Endometrial microvascular endothelial cells (primary cell): ENCODE measurements around the gene CERS5. TPM values are rescaled to one million over a fixed set of nuclear protein-coding genes. Genes with fewer than 3 reads are reported as not detected.

Experiments used
- in situ Hi-C: cut with HindIII; loops from 2 replicates; pipeline ENCODE4 v1.10.0; 2017; ENCODE audit warnings: low sequenced_read_pairs, low pct_unique_long_range_greater_than_20kb; ENCODE audit errors: inconsistent ontology term
- total RNA-seq: library from RNA; depleted of rRNA; stranded (reverse); fragments of >200 nt; gene quantifications from one replicate; pipeline ENCODE4 v1.2.3, GENCODE V29; 2015; ENCODE audit errors: inconsistent ontology term

CERS5 gene
- total RNA-seq, 1 donor from 2014 or later: 34.0 TPM

- in situ Hi-C loops: no loop called here
Measured at GRCh38 chr12:50109319-50109718, 57.9 kb downstream of the CERS5 start.

GRCh38 chr12:50107416-50108268, 59.5 kb downstream of the CERS5 start:
- in situ Hi-C loops: no loop called here

DNA sequence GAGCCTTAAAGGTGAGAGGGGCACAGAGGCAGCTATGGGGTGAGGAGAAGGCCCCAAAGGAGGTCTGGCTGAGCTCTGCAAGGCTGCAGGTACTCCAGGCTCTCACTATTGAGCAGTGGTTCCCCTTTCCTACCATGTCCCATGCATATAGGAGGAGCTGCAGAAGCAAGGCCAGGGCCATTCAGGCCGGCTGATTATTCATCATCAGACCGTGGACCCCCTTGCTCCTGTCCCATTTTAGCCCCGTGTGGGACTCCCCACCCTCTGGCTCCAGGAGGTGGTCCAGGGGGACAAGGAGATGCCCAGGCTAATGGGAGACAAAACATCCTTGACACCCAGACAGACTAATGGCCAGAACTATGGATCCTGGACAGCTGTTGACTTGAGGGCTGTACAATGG, 60.3 kb downstream of the CERS5 start:
- in situ Hi-C loops: no loop called here

DNA sequence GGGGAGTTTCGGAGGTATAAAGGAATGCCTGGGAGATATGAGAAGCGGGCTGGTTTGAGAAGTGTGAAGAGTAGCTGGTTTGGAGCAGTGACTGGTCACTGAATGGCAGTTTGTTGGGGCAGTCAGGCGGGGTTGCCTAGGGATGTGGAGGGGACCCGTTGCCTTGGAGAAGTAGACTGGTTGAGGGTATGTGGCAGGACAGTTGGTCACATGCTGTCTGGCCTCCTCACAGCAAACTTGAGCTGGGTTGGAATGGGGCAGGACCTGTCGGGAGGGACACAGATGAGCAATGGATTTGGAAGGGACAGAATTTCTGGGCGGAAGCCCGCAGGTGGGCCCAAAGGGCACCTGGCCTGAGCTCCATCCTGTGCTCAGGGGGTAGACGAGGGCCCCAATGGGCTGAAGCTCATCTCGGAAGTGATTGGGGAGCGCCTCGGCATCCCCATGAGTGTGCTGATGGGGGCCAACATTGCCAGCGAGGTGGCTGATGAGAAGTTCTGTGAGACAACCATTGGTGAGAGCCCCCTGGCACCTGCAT, 61.2 kb downstream of the CERS5 start:
- in situ Hi-C loops: no loop called here

GRCh38 chr12:50104417-50105366, 62.5 kb downstream of the CERS5 start:
- in situ Hi-C loops: no loop called here

DNA sequence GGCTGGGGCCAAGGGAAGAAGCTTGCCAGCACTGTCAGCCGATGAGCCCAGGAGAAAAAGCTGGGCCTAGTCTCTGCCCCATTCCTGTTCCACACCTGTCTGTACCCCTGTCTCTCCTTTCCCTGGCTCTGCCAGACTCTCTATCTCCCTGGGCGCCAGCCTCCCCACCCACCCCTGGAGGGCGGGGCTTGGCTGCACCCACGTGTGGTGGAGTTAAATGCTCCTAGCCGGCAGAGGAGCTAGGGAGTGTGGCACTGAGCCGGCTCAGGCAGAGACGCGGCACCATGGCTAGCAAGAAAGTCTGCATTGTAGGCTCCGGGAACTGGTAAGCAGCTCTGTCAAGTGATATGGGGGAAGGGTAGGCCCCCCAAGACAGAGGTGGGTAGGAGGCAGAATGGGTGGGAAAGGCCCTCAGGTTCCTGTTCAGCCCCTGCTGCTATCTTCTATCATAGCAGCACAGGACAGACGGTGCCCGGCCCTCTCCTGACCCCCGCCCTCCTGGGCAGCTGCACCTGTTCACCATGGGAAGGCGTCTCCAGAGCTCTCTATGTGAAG, 63.3 kb downstream of the CERS5 start, which contains the start of gene GPD1:
Gene GPD1, plus strand, starts transcription at position 242 of the 555 bp plus-strand sequence. Its CDS starts 43 bp downstream, at position 285.
- in situ Hi-C loops: no loop called here

DNA sequence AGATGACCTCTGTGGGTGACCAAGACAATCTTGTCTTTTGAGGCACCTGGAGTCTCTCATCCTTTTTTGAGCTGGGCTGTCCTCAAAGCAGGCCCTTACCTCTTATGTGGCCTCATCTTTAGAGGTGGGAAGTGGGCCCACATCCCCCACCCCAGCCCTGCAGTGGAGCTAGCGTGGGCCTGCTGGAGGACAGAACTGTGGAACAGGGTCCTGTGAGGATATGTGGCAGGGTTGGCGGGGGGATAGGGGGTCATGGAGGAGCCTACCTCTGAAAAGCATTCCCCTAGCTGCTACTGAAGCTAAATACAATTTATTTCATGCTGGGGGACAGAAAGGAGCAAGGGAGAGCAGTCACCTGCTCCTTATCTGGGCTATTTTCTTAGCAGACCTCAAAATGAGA, 63.8 kb downstream of the CERS5 start:
- in situ Hi-C loops: no loop called here

GRCh38 chr12:50102646-50103309, 64.4 kb downstream of the CERS5 start:
- in situ Hi-C loops: no loop called here

DNA sequence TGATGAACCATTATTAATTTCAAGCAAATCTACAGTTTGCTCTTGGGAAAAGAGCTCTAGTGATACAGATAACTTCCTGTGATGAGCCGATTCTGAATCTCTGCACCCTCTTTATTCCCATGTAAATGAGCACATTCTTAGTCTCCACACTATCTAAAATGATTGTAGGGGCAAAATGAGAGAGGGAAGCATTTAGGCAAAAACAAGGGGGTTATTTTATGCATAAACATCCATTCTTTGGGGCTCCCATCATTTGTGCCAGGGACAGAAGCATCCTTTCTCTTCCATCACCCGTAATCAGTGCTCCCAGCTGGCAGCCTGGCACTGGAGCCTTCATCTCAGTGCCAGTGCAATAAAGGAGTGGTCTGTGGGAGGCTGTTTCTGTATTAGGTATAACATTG, 65.0 kb downstream of the CERS5 start:
- in situ Hi-C loops: no loop called here

GRCh38 chr12:50101663-50102062, 65.5 kb downstream of the CERS5 start:
- in situ Hi-C loops: no loop called here

- in situ Hi-C loops: no loop called here
Measured at GRCh38 chr12:50100561-50100960, 66.6 kb downstream of the CERS5 start.

GRCh38 chr12:50099302-50100008, 67.7 kb downstream of the CERS5 start:
- in situ Hi-C loops: no loop called here

GRCh38 chr12:50097952-50098351, 69.2 kb downstream of the CERS5 start:
- in situ Hi-C loops: no loop called here

DNA sequence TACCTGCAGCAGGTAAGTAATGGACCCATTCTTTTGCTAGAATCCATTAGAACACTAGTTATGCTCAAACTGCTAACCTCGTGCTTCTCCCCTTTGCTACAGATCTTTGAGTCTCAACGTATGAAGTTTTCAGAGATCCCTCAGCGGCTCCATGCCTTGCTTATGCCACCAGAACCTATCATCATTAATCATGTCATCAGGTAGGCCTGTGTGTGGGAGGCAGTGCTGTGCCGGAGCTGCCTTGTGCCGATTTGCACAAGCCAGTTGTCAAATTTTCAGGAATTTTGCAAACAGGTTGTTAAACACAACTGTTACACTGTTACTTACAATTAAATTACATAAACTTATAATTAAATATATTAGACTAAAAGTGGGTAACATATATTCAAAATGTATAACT, 76.8 kb downstream of the CERS5 start:
- in situ Hi-C loops: no loop called here

DNA sequence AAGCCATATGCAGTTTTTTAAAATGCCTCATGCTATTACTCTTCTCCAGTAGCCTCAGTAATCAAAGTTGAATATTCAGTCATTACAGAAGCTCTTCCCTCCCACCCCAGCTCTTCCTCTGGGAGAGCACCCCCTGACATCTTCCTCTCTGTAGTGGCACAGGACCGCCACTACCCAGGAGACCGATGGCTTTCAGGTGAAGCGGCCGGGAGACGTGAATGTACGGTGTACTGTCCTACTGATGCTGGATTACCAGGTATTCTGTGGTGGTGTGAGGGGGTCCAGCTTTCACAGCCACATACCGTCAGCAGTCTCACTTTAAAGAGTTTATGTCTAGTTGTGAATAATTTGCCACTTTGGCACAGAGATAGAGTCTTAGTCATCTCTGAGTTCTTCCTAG, 77.4 kb downstream of the CERS5 start:
- in situ Hi-C loops: no loop called here

GRCh38 chr12:50088577-50089335, 78.4 kb downstream of the CERS5 start:
- in situ Hi-C loops: no loop called here

DNA sequence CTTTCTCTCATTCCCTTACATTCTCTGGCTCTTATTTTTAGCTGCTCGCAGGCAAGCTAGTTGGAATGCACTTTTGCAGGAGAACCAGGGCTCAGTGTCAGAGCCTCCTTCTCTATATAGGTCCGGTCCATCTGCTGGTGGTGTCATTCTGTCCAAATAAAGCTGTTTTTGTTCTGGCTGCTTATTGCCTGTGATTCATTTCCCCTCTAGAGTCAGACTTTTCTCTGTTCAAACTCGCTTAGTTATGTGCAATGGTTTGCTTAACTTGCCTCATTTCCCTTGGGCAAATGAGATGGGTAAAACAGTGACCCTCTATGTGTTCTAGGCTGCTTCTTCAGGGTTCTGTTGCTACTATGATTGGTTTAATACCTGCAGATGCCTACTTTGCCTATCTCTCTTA, 79.2 kb downstream of the CERS5 start:
- in situ Hi-C loops: no loop called here
